ENCODE results near the gene CR2.

- TF ChIP-seq CTCF (conservative IDR thresholded peaks at IDR 0.05; ENCODE audit: low read depth, low read length), result no peak
- TF ChIP-seq EZH2 (IDR thresholded peaks at IDR 0.05; ENCODE audit: low read length, unreplicated experiment), result no peak
- no peak for TF ChIP-seq EZH2phosphoT487 (IDR thresholded peaks at IDR 0.05; ENCODE audit: borderline replicate concordance, low read length)
Measured at GRCh38 chr1:207455183-207455754, 1.1 kb downstream of the CR2 start.
